GM13977 (cell line): ENCODE data around the gene TNFAIP8.

Experiments
- DNase-seq: peaks from one replicate; pipeline ENCODE4 v3.0.0; 2012; ENCODE audit warnings: low spot score
- in situ Hi-C: fragments of 300-500 bp; cut with MboI; formaldehyde crosslinking; loops from one replicate; pipeline ENCODE4 v1.12.0; 2022; ENCODE audit warnings: low sequenced_read_pairs, low pct_unique_long_range_greater_than_20kb, mixed read lengths, inconsistent platforms; ENCODE audit not compliant: unreplicated experiment
- TF ChIP-seq, protein P1 (sequence below): IDR thresholded peaks from 2 replicates; pipeline ENCODE4 v1.5.1; 2012; ENCODE audit warnings: mild to moderate bottlenecking, control low read depth; ENCODE audit not compliant: insufficient read depth; ENCODE audit errors: extremely low read depth, missing control alignments

TNFAIP8 gene

GRCh38 chr5:119393746-119394145, 37.9 kb downstream of the TNFAIP8 start:
- no peak for DNase-seq
- TF ChIP-seq, protein P1, sequence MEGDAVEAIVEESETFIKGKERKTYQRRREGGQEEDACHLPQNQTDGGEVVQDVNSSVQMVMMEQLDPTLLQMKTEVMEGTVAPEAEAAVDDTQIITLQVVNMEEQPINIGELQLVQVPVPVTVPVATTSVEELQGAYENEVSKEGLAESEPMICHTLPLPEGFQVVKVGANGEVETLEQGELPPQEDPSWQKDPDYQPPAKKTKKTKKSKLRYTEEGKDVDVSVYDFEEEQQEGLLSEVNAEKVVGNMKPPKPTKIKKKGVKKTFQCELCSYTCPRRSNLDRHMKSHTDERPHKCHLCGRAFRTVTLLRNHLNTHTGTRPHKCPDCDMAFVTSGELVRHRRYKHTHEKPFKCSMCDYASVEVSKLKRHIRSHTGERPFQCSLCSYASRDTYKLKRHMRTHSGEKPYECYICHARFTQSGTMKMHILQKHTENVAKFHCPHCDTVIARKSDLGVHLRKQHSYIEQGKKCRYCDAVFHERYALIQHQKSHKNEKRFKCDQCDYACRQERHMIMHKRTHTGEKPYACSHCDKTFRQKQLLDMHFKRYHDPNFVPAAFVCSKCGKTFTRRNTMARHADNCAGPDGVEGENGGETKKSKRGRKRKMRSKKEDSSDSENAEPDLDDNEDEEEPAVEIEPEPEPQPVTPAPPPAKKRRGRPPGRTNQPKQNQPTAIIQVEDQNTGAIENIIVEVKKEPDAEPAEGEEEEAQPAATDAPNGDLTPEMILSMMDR = no peak
- in situ Hi-C loops = no loop called here

DNA sequence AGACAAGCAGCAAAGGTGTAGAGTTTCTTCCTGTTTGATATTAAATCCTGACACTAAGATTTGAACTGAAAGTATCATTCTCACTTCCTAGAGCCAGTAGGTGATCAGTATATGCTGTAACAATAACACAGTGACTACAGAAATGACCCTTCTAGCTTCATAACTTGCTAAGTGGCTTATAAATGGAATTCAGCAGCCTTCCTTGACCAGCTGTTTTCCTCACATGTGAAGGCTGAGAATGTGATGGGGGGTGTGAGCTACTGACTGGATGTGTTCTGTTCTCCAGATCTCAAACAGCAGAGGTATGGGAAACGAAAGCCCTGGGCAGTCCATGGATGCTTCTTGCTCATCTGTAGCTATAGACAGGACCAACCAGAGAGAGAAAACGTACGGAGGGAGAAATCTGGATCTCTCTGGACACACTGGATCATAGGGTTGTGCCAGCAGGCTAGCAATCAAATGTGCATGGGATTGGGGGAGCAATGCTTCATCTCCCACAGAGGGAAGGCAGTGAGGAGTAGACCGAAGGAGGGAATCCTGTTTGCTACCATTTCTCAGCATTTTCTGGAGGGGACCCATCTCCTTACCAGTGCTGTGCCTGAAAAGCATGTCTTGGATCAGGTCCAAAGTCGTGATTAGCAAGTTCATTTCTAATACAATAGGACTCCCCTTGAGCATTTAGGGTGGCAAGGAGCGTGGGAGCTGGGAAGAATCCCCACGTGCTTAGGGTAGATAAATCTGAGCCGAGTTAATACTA, 39.4 kb downstream of the TNFAIP8 start:
- TF ChIP-seq, protein P1 = no peak
- in situ Hi-C loops = no loop called here
- no peak for DNase-seq

DNA sequence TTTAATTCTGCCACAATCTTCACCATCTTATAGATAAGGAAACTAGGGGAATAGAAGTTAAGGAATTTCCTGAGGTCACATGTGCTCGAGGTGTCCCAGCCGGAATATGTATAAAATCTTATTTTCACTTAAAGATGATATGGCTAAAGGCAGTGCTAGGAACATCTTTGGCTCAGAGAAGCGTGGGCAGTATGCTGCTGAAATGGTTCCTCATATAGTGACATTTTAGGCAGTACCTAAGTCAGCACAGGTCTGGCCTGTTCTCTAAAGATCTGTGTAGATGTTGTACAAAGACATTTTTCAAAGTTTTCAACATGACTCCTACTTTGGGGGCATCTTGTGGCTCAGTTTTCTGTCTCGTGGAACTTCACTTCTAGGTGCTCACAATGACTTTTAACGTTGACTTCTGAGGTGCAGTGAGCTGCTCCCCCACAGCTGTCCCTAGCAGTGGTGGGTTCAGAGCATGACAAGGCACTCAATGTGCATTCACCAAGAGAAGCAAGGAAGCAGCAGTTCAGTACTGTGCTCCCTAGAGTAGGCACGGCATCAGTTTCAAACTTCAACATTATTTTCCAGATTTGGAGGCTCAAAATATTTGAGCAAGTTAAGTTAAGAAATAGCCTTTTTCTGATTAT, 40.3 kb downstream of the TNFAIP8 start:
- DNase-seq = no peak
- TF ChIP-seq, protein P1 = no peak
- in situ Hi-C loops = no loop called here

- TF ChIP-seq, protein P1 = no peak
- in situ Hi-C loops = no loop called here
- peak; percentile 23 for DNase-seq
These were observed 41.9 kb downstream of the TNFAIP8 start for GRCh38 chr5:119397518-119398380.

- in situ Hi-C loops = no loop called here
- DNase-seq = no peak
- TF ChIP-seq, protein P1 = no peak
These were observed 43.1 kb downstream of the TNFAIP8 start for GRCh38 chr5:119398727-119399466.

DNA sequence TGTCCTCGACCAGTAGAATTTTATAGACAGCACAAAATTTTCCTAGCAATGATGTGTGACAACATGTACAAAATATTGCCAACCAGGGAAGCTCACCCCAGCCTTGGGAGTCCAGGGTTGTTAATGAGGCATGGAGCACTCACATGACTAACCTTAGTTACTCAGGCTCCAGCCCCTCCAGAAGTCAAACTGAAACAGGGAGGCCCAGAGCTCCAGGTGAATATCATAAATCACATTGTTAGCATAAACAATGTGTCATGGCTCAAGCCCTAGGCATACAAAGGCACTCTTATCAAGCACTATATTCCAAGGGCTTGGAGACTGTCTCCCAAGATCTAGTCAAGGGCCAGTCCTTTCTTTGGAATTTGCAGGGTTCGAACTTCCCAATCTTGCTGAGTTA, 44.4 kb downstream of the TNFAIP8 start:
- DNase-seq = no peak
- in situ Hi-C loops = no loop called here
- TF ChIP-seq, protein P1 = no peak
